ELR (cell line): ENCODE measurements around the gene SNED1.

Experiments used
- DNase-seq: peaks from one replicate; pipeline ENCODE4 v3.0.0-alpha.2; 2015; ENCODE audit warnings: low read depth

SNED1 gene

GRCh38 chr2:240992572-240993291 is 5.7 kb upstream of the SNED1 start:
- no peak for DNase-seq

- no peak for DNase-seq
These were observed 4.8 kb upstream of the SNED1 start for GRCh38 chr2:240993446-240994170.

- DNase-seq: no peak
These were observed 4.1 kb upstream of the SNED1 start for GRCh38 chr2:240994171-240994896.

- no peak for DNase-seq
These were observed 3.1 kb upstream of the SNED1 start for GRCh38 chr2:240995041-240996021.

GRCh38 chr2:240996161-240996833 is 2.1 kb upstream of the SNED1 start:
- DNase-seq: no peak

- no peak for DNase-seq
These were observed 1.6 kb upstream of the SNED1 start for GRCh38 chr2:240996834-240997140.

GRCh38 chr2:240997141-240997855 is 1.1 kb upstream of the SNED1 start:
- DNase-seq: no peak

- DNase-seq: no peak
These were observed 232 bp downstream of the SNED1 start for GRCh38 chr2:240998706-240998994.

- DNase-seq: no peak
These were observed 775 bp downstream of the SNED1 start for GRCh38 chr2:240998995-240999791.

GRCh38 chr2:240999873-241000541 is 1.6 kb downstream of the SNED1 start:
- DNase-seq: no peak

- DNase-seq: no peak
These were observed 2.5 kb downstream of the SNED1 start for GRCh38 chr2:241000831-241001321.

GRCh38 chr2:241001413-241002274 is 3.2 kb downstream of the SNED1 start:
- no peak for DNase-seq

- DNase-seq: no peak
These were observed 4.0 kb downstream of the SNED1 start for GRCh38 chr2:241002275-241003046.

- DNase-seq: no peak
These were observed 4.6 kb downstream of the SNED1 start for GRCh38 chr2:241003047-241003360.

- DNase-seq: no peak
These were observed 5.0 kb downstream of the SNED1 start for GRCh38 chr2:241003369-241003768.

GRCh38 chr2:241003830-241004564 is 5.6 kb downstream of the SNED1 start:
- DNase-seq: no peak

GRCh38 chr2:241005569-241005968 is 7.2 kb downstream of the SNED1 start:
- no peak for DNase-seq
